Activated CD4-positive, alpha-beta memory T cell treated with anti-CD3 and anti-CD28 coated beads, Interleukin-2, amount 10 ng/mL, durations not matched to agents 7 days and 5 days (primary cell): ENCODE results near the gene TNFRSF13B. TPM values are rescaled to one million over a fixed set of nuclear protein-coding genes. Genes with fewer than 3 reads are reported as not detected.
"Not testable (repeated sequence)": the region's sequence is repeated elsewhere in the genome, so short reads cannot be mapped to it uniquely, and the experiment has no call there.

ENCODE experiments used
- CTCF ChIA-PET: fragments of 350-600 bp; sonication (Branson Sonifier 250); formaldehyde crosslinking; loops from one replicate; lab custom pipeline; 2021; ENCODE audit warnings: antibody characterized with exemption, inconsistent platforms; lab: Charles Lee
- POLR2A ChIA-PET: fragments of 350-600 bp; sonication (Branson Sonifier 250); formaldehyde crosslinking; loops from one replicate; lab custom pipeline; 2021; ENCODE audit warnings: antibody characterized with exemption; lab: Charles Lee
- DNase-seq: peaks from one replicate; pipeline ENCODE4 v3.0.0-alpha.2; 2020
- H3K27ac Mint-ChIP-seq: one replicate; pipeline ENCODE4 v1.8.0; 2021; ENCODE audit warnings: mild to moderate bottlenecking, mixed read lengths
- H3K27me3 Mint-ChIP-seq: one replicate; pipeline ENCODE4 v1.8.0; 2021; ENCODE audit warnings: mixed read lengths
- H3K36me3 Mint-ChIP-seq: one replicate; pipeline ENCODE4 v1.8.0; 2021; ENCODE audit warnings: low read depth, mixed read lengths
- H3K4me1 Mint-ChIP-seq: one replicate; pipeline ENCODE4 v1.8.0; 2021; ENCODE audit warnings: mixed read lengths
- H3K4me3 Mint-ChIP-seq: one replicate; pipeline ENCODE4 v1.8.0; 2021; ENCODE audit warnings: mild to moderate bottlenecking, mixed read lengths
- H3K9me3 Mint-ChIP-seq: one replicate; pipeline ENCODE4 v1.8.0; 2021; ENCODE audit warnings: mixed read lengths
- total RNA-seq, 2 experiments: library from RNA; stranded (reverse); gene quantifications; one replicate each; pipeline ENCODE4 v1.2.3, GENCODE V29; 2021

Gene TNFRSF13B
- total RNA-seq, 2 experiments from 2014 or later: not detected

DNA sequence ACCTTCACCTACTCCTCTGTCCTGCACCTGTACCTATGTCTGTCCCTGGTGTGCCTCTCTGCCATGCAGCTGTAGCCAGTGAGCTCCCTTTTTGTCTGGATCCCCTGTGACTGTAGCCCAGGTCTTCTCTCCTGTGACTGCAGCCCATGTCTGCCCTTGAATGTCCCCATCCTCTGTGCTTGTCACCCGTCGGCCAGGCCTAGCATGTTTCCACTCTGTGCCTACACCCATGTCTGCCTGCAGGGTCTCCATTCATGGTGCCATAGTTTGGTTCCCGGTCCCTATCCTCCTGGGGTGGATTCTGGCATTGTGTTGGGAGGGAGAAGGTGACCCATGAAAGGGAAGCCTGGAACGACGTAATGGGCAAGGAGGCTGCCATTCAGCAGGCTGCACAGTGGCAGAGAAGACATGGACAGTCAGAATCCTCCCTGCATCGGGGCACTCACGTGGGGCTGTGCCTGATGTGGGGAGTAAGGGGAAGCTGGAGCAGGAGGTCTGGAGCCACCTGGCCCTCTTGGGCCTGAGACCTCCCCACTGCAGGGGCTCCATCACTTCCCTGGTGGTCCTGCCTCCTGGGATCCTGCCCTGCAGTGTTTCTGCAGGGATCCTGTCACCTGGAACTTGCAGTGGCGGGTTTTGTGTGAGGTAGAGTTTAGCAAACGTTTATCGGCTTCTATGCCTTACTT is 74.6 kb downstream of the TNFRSF13B start:
- H3K27me3 Mint-ChIP-seq: peaks cover 22% of the 10 kb centered on the region
- H3K4me3 Mint-ChIP-seq, POLR2A ChIA-PET, H3K4me1 Mint-ChIP-seq, H3K36me3 Mint-ChIP-seq, H3K9me3 Mint-ChIP-seq, H3K27ac Mint-ChIP-seq, DNase-seq, CTCF ChIA-PET: not testable (repeated sequence)

DNA sequence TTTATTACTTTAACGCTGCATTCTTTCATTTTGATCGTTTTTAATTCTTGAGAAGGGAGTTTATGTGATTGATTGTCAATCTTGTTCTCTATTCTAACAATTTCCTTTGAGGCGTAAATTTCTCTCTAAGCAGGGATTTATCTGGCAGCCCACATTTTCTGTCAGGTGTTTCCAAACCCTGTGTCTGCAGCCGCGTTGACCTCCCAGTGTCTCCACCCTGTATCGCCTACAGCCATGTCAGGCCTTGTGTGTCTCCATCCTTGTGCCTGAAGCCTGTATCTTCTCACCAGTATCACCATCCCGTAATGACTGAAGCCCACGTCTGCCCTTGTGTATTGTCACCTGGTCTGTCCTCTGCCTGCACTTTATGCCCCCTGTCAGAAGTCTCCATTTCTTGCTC is 75.7 kb downstream of the TNFRSF13B start:
- POLR2A ChIA-PET, H3K9me3 Mint-ChIP-seq, DNase-seq, H3K36me3 Mint-ChIP-seq, H3K4me3 Mint-ChIP-seq, CTCF ChIA-PET, H3K4me1 Mint-ChIP-seq, H3K27ac Mint-ChIP-seq: not testable (repeated sequence)
- peaks cover 13% of the 10 kb centered on the region for H3K27me3 Mint-ChIP-seq

DNA sequence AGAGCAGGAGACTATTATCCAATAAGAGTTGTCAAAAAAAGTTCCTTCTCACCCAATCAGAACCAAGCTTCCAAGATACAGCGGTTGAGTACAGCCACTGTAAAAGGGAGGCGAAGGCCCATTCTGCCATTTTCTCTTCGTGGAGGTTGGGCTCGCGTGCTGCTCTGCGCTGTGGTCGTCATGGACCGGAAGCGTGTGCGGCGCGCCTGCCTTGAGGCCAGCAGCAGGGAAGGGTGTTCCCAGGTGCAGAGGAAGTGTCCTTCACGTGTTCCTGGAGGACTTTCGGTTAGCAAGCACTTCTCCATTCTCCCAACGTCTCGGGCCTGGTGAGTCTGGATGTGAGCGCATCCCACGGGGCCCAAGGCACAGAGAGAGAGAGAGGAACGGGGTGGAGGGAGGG is 78.4 kb downstream of the TNFRSF13B start:
- CTCF ChIA-PET, H3K36me3 Mint-ChIP-seq, DNase-seq, H3K4me3 Mint-ChIP-seq, POLR2A ChIA-PET, H3K27ac Mint-ChIP-seq, H3K9me3 Mint-ChIP-seq, H3K27me3 Mint-ChIP-seq, H3K4me1 Mint-ChIP-seq: not testable (repeated sequence)

DNA sequence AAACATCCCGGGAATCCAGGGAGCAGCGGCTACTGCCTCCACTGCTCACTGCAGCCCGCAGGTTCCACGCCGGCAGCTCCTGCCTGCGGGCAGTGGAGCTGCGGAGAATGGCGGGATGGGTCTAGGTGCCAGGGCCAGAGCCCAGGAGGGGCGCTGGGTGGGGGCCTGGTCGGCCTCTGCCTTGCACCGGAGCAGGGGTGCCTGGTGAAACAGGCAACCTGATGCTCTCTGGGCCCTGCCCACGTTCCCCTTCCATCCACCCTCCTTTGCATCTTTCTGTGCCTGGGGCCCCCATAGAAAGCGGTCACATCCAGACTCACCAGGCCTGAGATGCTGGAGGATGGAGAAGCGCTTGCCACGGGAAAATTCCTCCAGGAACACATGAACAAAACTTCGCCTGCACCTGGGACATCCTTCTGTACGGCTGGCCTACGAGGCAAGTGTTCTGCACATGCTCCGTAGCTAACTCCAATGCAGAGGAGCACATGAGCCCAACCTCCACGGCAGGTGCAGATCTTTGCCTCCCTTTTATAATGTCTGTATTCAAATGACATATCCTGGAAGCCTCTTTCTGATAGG is 79.0 kb downstream of the TNFRSF13B start:
- POLR2A ChIA-PET, H3K36me3 Mint-ChIP-seq, CTCF ChIA-PET, H3K9me3 Mint-ChIP-seq, DNase-seq, H3K27me3 Mint-ChIP-seq, H3K27ac Mint-ChIP-seq, H3K4me1 Mint-ChIP-seq, H3K4me3 Mint-ChIP-seq: not testable (repeated sequence)

DNA sequence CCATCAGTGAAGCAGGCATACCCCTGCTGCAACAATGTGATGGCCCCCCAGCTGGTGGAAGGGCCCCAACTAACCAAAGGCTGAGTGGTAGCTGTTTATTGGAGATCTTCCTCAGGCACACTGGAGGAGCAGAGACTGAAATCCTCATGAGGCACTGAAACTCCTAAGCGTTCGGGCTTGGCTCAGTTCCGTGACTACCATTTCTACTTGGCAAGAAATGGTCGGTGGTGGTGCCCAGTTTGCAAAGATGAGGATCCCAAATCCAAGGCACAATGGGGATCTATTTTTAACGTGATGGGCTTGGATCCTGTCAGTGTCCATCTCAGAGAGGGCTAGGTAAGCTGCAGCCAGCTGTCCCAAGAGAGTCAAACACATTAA is 82.8 kb downstream of the TNFRSF13B start:
- POLR2A ChIA-PET: no interaction called here
- no peak overlapping the region for H3K4me3 Mint-ChIP-seq
- no peak overlapping the region for H3K27ac Mint-ChIP-seq
- CTCF ChIA-PET: no interaction called here
- H3K36me3 Mint-ChIP-seq: no peaks in the 10 kb centered on the region
- H3K27me3 Mint-ChIP-seq: no peaks in the 10 kb centered on the region
- H3K4me1 Mint-ChIP-seq: no peaks in the 10 kb centered on the region
- no peaks in the 10 kb centered on the region for H3K9me3 Mint-ChIP-seq
- no peak for DNase-seq

Other genes starting within 250 kb of the TNFRSF13B start
- 100 to 1,000 TPM; 196 to 207 TPM for gene MPRIP, start 70.3 kb upstream of the TNFRSF13B start, total RNA-seq
- 1 to 10 TPM; 6.3 to 6.6 TPM for gene PLD6, start 234.2 kb upstream of the TNFRSF13B start, total RNA-seq